DND-41 (cell line): ENCODE data around the gene SEPTIN3.

ENCODE experiments used
- ATAC-seq: fragments of 200-7000 bp; cut with Tn5 transposase; 3 replicates; pipeline ENCODE4 v1.9.1; 2021; ENCODE audit warnings: low read depth; ENCODE audit not compliant: insufficient read depth
- DNase-seq: peaks from one replicate; pipeline ENCODE4 v3.0.0-alpha.2; 2020
- H2AFZ ChIP-seq: 2 replicates; pipeline ENCODE4 v1.6.0; 2012; ENCODE audit warnings: low read depth, low read length
- H3K27ac ChIP-seq: 2 replicates; pipeline ENCODE4 v1.5.1; 2012; ENCODE audit warnings: low read length, inconsistent platforms
- H3K27me3 ChIP-seq: fragments of 200-600 bp; sonication (generic); 2 replicates; pipeline ENCODE4 v1.6.0; 2012; ENCODE audit warnings: low read length, mild to moderate bottlenecking, inconsistent platforms; ENCODE audit not compliant: insufficient read depth, poor library complexity
- H3K36me3 ChIP-seq: 2 replicates; pipeline ENCODE4 v1.5.1; 2012; ENCODE audit warnings: low read length, inconsistent platforms; ENCODE audit not compliant: insufficient read depth
- H3K4me1 ChIP-seq: 2 replicates; pipeline ENCODE4 v1.5.1; 2012; ENCODE audit warnings: mild to moderate bottlenecking, low read length; ENCODE audit not compliant: insufficient read depth
- H3K4me2 ChIP-seq: 2 replicates; pipeline ENCODE4 v1.6.0; 2012; ENCODE audit warnings: mild to moderate bottlenecking, moderate library complexity, low read length, inconsistent platforms; ENCODE audit not compliant: insufficient read depth
- H3K4me3 ChIP-seq, 2 experiments: fragments of 200-600 bp in 1 of 2; shearing (Covaris generic) in 1 of 2; 2 replicates each; pipeline ENCODE4 v1.5.1; 2012 to 2016; ENCODE audit warnings: inconsistent platforms in 2 of 2, low read length in 2 of 2, mild to moderate bottlenecking in 2 of 2, low read depth in 1 of 2, moderate library complexity in 1 of 2
- H3K79me2 ChIP-seq: 2 replicates; pipeline ENCODE4 v1.6.0; 2012; ENCODE audit warnings: low read length, inconsistent platforms; ENCODE audit not compliant: insufficient read depth
- H3K9ac ChIP-seq: 2 replicates; pipeline ENCODE4 v1.6.0; 2012; ENCODE audit warnings: low read depth, mild to moderate bottlenecking, inconsistent platforms, low read length, moderate library complexity
- H3K9me3 ChIP-seq: 2 replicates; pipeline ENCODE4 v1.5.1; 2012; ENCODE audit warnings: low read length, moderate library complexity, mild to moderate bottlenecking, inconsistent platforms; ENCODE audit not compliant: insufficient read depth, severe bottlenecking
- H4K20me1 ChIP-seq: 2 replicates; pipeline ENCODE4 v1.6.0; 2012; ENCODE audit warnings: low read length; ENCODE audit not compliant: insufficient read depth
- CTCF ChIP-seq: IDR thresholded peaks from 2 replicates; pipeline ENCODE4 v1.5.1; 2012; ENCODE audit warnings: borderline replicate concordance, low read length, moderate library complexity, mild to moderate bottlenecking; ENCODE audit not compliant: poor library complexity, severe bottlenecking; ENCODE audit errors: extremely low read depth
- EZH2 ChIP-seq: IDR thresholded peaks from 3 replicates; pipeline ENCODE4 v1.6.1; 2012; ENCODE audit warnings: borderline replicate concordance, low read depth, mild to moderate bottlenecking, moderate library complexity, low read length, inconsistent platforms; ENCODE audit not compliant: severe bottlenecking

SEPTIN3 gene, protein sequence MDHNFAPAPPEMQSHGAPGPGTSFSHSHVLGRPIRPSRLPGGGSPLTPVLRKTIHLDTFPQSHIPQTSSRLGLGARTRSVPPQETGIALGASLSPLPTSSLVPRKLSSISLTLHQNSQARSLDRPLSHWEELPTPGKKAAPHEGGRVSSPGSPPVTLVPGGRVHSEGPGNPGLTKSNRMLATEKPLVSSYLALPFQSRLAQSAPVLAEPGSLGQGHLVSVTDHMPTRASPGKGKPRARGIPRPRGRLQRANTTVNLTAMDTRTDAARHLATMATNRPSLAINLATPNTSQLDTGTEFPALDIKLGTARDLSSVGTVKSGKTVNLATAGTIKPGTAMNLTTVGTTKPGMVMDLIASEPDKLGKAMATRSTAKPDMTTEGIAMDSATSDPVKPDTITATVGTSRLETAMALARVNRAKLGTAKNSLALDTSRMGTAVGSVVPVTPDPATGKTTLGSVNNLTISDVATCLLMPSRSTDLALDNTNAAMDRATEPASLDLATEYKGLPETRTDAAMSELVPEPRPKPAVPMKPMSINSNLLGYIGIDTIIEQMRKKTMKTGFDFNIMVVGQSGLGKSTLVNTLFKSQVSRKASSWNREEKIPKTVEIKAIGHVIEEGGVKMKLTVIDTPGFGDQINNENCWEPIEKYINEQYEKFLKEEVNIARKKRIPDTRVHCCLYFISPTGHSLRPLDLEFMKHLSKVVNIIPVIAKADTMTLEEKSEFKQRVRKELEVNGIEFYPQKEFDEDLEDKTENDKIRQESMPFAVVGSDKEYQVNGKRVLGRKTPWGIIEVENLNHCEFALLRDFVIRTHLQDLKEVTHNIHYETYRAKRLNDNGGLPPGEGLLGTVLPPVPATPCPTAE

GRCh38 chr22:41969110-41969646 is at the start of gene SEPTIN3:
SEPTIN3 (plus strand) TSS chr22:41969443; CDS start chr22:41971493, 2,050 bp downstream.
- H3K36me3 ChIP-seq = no peaks in the 10 kb centered on the region
- ATAC-seq (no peak), DNase-seq (no peak)
- no peak within 1 kb of the TSS for H3K4me3 ChIP-seq
- H2AFZ ChIP-seq = no peak within 1 kb of the TSS
- H3K27ac ChIP-seq = no peak within 1 kb of the TSS
- no peak within 1 kb of the TSS for H3K4me2 ChIP-seq
- H3K27me3 ChIP-seq = no peaks in the 10 kb centered on the region
- H3K79me2 ChIP-seq = no peaks in the 10 kb centered on the region
- no peaks in the 10 kb centered on the region for H3K9me3 ChIP-seq
- TF ChIP-seq EZH2 = no peak
- H3K4me1 ChIP-seq = no peaks in the 10 kb centered on the region
- H4K20me1 ChIP-seq = peaks cover 4% of the 10 kb centered on the region; the same call in 1 of the 2 replicates
- no peak within 1 kb of the TSS for H3K9ac ChIP-seq

DNA sequence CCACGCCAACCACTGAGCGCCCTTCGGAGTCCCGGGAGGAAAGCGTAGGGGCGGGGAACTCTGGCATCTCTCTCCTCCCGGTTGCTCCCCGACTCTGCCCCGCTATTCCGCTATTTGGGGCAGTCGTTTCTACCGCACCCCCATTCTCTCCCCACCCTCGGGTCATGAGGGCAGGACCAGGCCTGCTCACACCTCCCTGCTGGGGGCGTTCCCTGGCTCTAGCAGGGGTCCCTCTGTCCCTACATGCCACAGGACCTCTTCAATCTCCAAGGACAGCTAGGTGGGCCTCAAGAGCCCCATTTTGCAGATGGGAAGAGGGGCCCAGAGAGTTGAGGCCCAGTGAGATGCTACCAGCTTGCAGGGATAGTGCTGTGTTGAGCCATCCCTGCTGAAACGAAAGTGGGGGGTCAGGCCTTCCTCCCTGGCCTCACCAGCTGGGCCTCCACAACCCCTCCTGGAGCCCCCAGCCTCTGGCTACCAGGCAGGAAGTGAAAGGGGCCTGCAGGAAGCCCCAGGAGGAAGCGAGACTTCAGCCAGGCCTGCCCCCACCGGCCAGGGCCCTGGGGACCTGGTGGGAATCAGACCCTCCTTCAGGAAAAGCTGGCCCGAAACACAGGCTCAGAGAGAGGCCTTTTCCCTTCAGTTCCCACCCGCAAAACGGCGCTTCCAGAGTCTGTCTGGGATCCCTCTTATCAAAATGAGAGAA is 48.8 kb upstream of the SEPTIN3 start:
- no peak for TF ChIP-seq CTCF
- no peak for TF ChIP-seq EZH2
- H3K79me2 ChIP-seq = no peaks in the 10 kb centered on the region
- no peak overlapping the region for H2AFZ ChIP-seq
- H3K9me3 ChIP-seq = no peaks in the 10 kb centered on the region
- peaks cover 6% of the 10 kb centered on the region; the same call in 1 of the 2 replicates for H3K36me3 ChIP-seq
- DNase-seq (no peak), ATAC-seq (no peak)
- no peak overlapping the region for H3K27ac ChIP-seq
- peaks cover under 1% of the 10 kb centered on the region for H3K27me3 ChIP-seq
- peaks cover 9% of the 10 kb centered on the region; the same call in 1 of the 2 replicates for H4K20me1 ChIP-seq
- H3K4me1 ChIP-seq = no peaks in the 10 kb centered on the region
- H3K4me3 ChIP-seq = no peak overlapping the region
- H3K4me2 ChIP-seq = no peak overlapping the region
- H3K9ac ChIP-seq = no peak overlapping the region

DNA sequence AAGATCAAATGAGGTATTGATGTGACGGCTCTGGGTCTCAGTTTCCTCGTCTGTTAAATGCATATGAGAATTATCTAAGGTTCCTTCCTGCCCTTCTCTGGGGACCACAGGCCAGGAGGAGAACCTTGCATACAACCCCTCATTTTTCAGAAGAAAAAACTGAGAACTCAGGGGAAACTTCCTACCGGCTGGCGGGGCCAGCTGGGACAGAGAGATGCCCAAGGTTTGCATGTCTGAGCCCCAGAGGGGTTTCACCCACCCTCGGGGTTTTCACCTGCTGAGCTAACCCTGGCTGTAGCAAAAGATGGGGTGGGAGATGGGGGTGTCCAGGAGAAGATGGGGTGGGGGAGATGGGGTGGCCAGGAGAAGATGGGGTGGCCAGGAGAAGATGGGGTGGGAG is 46.9 kb upstream of the SEPTIN3 start:
- no peak for TF ChIP-seq EZH2
- TF ChIP-seq CTCF = no peak
- Histone ChIP-seq H3K4me2 (no peak overlapping the region), H2AFZ (no peak overlapping the region), H3K27me3 (no peaks in the 10 kb centered on the region), H4K20me1 (peaks cover 6% of the 10 kb centered on the region; the same call in 1 of the 2 replicates), H3K9ac (no peak overlapping the region), H3K79me2 (no peaks in the 10 kb centered on the region), H3K4me1 (no peaks in the 10 kb centered on the region), H3K36me3 (peaks cover 6% of the 10 kb centered on the region; the same call in 1 of the 2 replicates), H3K27ac (no peak overlapping the region), H3K9me3 (no peaks in the 10 kb centered on the region), H3K4me3 (no peak overlapping the region)
- ATAC-seq = no peak
- no peak for DNase-seq
